ENCODE measurements around the gene TMEM42.
A peak's percentile ranks its signal among the peaks of the same experiment; 100 is the strongest.

Gene TMEM42

DNA sequence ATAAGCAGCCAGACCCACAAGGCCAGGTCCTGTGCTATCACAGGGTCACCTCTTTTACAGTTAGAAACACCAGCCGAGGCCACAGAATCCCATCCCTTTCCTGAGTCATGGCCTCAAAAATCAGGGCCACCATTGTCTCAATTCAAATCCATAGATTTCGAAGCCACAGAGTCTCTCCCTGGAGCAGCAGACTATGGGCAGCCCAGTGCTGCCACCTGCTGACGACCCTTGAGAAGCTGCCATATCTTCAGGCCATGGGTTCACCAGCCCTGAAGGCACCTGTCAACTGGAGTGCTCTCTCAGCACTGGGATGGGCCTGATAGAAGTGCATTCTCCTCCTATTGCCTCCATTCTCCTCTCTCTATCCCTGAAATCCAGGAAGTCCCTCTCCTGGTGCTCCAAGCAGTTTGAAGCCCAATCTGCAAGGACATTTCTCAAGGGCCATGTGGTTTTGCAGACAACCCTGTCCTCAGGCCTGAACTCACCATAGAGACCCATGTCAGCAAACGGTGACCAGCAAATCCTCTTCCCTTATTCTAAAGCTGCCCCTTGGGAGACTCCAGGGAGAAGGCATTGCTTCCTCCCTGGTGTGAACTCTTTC, 52.3 kb downstream of the TMEM42 start:
- DNase-seq (ENCODE audit: low spot score) = peak; percentile 89

DNA sequence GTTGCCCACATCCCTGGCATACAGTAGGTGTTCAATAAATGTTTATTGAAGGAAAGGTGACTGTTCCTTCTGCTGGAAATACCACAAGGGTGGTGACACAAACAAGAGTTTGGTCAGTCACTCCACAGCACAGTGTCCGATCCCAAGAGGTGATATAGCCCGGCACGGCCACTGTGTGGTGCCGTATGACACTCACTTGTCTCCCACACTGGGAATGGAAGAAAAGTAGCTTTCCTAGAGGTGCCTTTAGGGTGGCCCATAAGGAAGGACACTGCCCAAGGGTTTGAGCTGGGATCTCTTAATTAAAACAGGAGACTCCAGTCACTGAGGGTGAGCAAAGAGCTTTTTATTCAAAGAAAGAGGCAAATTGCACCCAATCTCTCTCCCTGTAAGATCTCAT, 53.2 kb downstream of the TMEM42 start:
- peak; percentile 29 for DNase-seq (ENCODE audit: low spot score)

Data from GM03348 (cell line).